ENCODE results near the gene PLCD4.
A peak's percentile ranks its signal among the peaks of the same experiment; 100 is the strongest.

Gene PLCD4
- total RNA-seq = 0.39 to 0.56 reads per million in 2 donors

- DNase-seq = no peak
These were observed at the start of gene PLCD4 for GRCh38 chr2:218607436-218608115. Gene PLCD4, plus strand, starts transcription at chr2:218607899. Its CDS starts 7,841 bp downstream, at chr2:218615740.

GRCh38 chr2:218557941-218558340 lies 49.8 kb upstream of the PLCD4 start:
- DNase-seq = no peak

DNA sequence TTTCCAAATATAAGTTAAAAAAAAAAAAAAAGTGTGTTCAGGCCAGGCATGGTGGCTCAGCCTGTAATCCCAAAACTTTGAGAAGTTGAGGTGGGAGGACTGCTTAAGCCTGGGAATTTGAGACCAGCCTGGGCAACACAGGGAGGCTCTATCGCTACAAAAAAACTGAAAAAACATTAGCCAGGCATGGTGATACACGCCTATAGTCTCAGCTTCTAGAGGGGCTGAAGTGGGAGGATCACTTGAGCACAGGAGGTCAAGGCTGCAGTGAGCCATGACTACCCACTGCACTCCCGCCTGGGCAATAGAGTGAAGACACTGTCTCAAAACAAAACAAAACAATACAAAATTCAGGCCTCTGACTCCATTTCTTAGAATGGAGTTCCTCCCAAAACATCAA lies 48.7 kb upstream of the PLCD4 start:
- DNase-seq = no peak

GRCh38 chr2:218564056-218564455 lies 43.6 kb upstream of the PLCD4 start:
- no peak for DNase-seq

- DNase-seq = no peak
These were observed 41.4 kb upstream of the PLCD4 start for GRCh38 chr2:218566296-218566695.

GRCh38 chr2:218567797-218568189 lies 39.9 kb upstream of the PLCD4 start:
- peak; percentile 51 for DNase-seq

GRCh38 chr2:218568190-218569037 lies 39.3 kb upstream of the PLCD4 start, which contains the start of the genes CNOT9 and USP37:
Gene CNOT9, plus strand, starts transcription at chr2:218568839. Its CDS starts 116 bp downstream, at chr2:218568955.
Gene USP37, minus strand, starts transcription at chr2:218568351. Its CDS starts 9,698 bp downstream, at chr2:218558653.
- peak; percentile 99 for DNase-seq

- DNase-seq = peak; percentile 29
These were observed 38.7 kb upstream of the PLCD4 start for GRCh38 chr2:218569038-218569431.

DNA sequence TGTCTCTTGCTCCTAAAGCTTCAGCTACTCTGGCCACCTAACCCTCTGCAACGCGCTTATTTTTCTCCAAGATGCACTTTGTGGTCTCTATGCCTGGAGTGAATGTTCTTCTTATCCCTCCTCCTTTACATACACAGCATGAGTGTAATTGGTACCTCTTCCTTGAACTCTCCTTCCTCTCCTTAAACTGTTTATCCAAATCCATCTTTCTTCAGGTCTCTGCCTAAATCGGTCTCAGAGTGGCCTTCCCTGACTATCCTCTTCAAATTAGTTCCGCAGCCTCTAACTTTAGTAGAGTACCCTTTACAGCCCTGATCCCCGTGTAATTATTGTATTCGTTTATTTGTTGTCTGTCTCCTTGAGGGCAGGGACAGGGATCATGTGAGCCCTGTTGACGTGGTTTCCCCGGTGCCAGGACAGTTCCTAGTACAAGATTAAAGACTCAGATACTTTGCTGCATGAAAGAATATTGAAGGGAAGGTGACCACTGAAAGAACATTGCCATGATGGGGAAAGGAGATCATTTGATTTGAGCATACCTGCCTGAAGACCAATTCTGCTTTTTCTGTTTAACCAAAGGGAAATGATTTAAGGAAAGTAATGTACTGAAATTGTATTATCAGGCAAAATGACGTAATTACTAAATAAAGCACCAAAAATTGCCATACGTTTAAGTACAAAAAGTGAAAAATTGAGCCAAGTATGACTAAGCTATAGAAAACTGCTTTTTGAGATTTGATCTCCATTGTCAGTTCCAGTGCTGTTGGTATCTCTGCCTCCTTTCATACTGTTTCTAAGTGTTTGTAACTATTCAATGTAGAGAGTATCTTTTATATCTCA lies 37.8 kb upstream of the PLCD4 start:
- no peak for DNase-seq

- no peak for DNase-seq
These were observed 36.8 kb upstream of the PLCD4 start for GRCh38 chr2:218570850-218571249.

DNA sequence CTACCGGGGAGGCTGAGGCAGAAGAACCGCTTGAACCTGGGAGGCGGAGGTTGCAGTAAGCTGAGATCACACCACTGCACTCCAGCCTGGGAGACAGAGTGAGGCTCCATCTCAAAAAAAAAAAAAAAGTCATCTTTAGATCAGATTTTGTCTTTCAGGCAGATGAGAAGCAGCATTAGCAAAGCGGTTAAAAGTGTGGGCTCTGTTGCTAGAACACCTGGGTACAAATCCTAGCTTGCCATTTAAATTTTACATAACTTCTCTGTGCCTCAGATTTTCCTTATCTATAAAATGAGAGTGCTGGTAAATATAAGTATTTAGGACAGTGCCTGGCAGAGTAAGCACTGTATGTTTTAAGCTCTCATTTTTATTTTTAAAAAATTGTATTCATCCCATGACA lies 30.8 kb upstream of the PLCD4 start:
- no peak for DNase-seq

GRCh38 chr2:218577482-218578220 lies 30.0 kb upstream of the PLCD4 start:
- no peak for DNase-seq

- DNase-seq = no peak
These were observed 29.3 kb upstream of the PLCD4 start for GRCh38 chr2:218578272-218578877.

GRCh38 chr2:218582076-218582475 lies 25.6 kb upstream of the PLCD4 start:
- no peak for DNase-seq

- no peak for DNase-seq
These were observed 23.5 kb upstream of the PLCD4 start for GRCh38 chr2:218583983-218584850.

- no peak for DNase-seq
These were observed 22.2 kb upstream of the PLCD4 start for GRCh38 chr2:218585541-218585940.

DNA sequence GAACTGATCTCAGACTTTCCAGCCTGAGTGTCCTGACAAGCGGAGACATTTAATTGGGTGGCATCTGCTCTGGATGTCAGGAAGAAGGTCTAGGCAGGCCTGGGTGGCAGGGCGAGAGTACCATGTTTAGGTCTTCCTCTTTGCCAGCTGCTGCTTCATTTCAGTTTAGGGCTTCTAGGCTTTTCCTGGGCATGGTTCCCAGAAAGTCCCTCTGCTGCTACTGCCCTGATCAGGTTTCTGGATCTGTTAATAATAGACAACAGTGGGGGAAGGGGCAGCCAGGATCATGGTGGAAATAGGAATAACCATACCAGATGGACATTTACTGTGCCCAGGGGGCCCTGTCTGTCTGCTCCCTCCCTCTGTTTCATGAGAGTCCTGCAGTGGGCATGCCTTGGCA lies 2.3 kb upstream of the PLCD4 start:
- no peak for DNase-seq

DNA sequence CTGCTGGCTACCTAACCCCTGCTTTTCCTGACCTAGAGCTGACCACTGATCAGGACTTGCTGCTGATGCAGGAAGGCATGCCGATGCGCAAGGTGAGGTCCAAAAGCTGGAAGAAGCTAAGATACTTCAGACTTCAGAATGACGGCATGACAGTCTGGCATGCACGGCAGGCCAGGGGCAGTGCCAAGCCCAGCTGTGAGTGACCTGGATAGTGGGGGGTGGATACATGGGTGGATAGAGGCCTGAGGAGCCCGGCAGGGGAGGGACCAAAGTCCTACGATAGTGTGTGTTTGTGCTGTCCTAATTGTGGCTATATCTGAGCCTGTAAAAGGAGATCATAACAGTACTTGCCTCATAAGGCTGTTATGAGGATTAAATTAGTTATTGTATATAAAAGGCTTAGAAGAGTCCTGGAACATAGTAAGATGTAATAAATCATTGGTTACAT lies 8.2 kb downstream of the PLCD4 start:
- DNase-seq = no peak

DNA sequence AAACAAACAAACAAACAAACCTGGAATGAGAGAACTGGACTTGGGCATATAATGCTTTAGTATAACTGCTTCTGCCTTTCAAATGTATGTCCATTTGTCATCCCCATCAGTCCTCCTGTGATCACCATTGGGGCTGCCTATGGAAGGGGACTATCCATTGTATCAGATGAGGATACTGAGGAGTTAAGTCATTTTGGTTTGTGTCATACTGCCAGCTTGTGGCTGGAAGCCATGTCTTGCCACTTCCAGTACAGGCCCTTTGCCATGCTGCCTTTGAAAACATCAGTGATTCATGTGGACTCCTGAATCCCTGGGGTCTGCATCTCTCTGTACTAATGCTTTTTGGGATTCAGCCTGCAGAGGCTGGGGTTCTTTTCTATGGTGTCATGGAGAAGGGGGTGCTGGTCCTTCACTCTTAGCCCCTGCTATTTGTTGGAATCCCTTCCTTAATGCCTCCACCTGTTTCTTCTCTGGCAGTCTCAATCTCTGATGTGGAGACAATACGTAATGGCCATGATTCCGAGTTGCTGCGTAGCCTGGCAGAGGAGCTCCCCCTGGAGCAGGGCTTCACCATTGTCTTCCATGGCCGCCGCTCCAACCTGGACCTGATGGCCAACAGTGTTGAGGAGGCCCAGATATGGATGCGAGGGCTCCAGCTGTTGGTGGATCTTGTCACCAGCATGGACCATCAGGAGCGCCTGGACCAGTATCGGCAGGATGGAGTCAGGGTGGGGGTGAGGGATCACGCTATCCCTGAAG lies 10.6 kb downstream of the PLCD4 start:
- no peak for DNase-seq

DNA sequence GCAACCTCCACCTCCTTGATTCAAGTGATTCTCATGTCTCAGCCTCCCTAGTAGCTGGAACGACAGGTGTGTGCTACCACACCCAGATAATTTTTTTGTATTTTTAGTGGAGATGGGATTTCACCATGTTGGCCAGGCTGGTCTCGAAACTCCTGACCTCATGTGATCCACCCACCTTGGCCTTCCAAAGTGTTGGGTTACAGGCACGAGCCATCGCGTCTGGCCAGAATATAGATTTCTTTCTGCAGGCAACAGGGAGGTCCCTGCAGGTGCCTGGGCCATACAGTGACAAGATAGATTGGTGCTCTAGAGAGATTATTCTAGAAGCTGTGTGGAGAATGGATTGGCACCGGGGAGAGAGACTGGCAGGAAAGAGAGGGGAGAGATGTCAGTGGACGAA lies 13.3 kb downstream of the PLCD4 start:
- DNase-seq = no peak

All from activated gamma-delta T cell (primary cell).